Activated CD4-positive, alpha-beta T cell treated with anti-CD3 and anti-CD28 coated beads, Interleukin-2, amount 50 U/mL, for 1 hour (primary cell): ENCODE results near the gene SLC23A2.
A peak's percentile ranks its signal among the peaks of the same experiment; 100 is the strongest.

Source experiments
- DNase-seq: peaks from one replicate; pipeline ENCODE4 v3.0.0-alpha.2; 2020

The SLC23A2 gene

DNA sequence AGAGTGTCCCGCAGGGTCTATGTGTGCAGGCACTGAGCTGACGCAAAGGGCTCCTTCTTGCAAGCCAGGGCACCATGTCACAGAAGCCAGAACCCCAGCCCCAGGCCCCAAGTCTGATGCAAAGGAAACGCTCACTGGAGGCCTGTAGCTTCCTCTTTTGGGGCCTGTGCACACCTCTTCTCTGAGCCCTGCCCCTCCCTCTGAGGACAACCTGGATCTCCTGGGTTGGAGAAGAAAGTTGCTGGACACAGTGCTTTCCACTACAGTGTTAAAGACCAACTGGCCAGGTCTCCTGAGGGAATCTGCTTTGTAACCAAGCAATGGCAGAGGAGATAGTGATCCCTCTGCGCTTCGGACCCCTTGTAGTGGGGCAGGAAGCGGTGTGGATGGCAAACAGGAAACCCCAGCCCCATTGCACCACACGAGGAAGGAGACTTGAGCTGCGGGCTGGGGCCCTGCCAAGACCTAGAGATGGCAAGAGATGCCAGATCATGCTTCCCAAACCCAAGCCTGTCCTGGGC, 189.6 kb downstream of the SLC23A2 start:
- DNase-seq: peak; percentile 57

GRCh38 chr20:4811257-4811656, 190.1 kb downstream of the SLC23A2 start:
- DNase-seq: no peak

DNA sequence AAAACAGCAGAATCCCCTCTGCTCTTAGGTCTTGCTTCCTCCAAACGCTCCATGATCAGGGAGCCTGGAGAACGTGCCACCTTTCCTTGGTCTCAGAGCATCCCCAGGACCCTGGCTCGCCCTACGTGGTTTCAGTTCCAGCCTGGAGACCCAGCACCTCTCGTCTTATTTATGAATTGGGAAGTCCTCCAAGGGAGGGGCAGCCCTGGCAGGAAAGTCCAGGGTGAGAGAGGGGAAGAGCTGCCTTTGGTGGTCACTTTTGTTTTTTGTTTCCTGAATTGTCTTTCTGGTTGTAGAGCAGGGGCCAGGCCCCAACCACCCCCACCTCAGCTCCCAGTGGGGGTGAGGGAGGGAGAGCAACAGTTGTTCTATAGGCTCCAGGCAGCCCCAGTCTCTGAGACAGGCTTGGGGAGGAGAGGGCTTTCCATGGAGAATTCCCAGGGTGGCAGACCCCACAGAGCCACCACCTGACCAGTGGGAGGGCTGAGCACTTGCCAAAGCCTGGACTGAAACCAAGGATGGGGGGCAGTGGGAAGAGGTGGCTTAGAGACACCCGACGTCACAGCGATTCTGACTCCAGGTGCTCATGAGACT, 190.8 kb downstream of the SLC23A2 start:
- DNase-seq: no peak

DNA sequence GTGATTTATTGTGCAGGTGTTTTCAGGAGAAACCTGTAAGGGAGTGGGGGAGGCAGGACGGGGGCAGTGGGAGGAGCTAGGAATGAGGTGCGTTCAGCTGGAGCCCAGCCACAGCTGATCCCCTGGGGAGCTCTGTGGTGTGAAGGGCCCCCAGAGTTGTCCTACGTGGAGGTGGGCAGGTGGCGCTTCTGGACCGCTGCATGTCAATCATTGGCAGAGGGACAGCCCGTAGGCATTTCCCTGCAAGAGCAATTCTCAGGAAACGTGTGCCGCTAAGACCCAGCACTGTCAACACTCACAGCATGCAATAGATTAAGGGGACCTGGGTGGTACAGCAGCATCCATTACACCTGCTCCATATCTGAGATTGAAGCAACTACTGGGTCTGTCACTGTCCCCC, 191.6 kb downstream of the SLC23A2 start:
- peak; percentile 12 for DNase-seq

DNA sequence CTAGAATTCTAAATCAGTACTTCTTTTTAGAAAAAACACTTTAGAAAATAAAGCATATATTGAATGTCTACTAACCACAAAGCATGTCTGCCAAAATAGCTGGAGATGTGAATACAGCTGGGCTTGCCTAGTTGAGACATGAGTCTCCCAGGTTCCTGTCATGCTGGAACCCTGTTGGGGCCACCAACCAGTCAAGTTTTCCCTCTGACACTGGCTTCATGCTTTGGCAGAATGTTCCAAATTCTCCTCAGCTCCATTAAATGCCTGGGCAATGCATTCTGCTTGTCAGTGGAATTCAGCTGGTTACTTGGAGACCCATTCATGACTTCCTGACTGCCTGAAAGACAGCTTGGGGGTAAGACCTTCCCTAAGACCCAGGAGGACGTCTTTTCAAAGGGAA, 192.4 kb downstream of the SLC23A2 start:
- no peak for DNase-seq

DNA sequence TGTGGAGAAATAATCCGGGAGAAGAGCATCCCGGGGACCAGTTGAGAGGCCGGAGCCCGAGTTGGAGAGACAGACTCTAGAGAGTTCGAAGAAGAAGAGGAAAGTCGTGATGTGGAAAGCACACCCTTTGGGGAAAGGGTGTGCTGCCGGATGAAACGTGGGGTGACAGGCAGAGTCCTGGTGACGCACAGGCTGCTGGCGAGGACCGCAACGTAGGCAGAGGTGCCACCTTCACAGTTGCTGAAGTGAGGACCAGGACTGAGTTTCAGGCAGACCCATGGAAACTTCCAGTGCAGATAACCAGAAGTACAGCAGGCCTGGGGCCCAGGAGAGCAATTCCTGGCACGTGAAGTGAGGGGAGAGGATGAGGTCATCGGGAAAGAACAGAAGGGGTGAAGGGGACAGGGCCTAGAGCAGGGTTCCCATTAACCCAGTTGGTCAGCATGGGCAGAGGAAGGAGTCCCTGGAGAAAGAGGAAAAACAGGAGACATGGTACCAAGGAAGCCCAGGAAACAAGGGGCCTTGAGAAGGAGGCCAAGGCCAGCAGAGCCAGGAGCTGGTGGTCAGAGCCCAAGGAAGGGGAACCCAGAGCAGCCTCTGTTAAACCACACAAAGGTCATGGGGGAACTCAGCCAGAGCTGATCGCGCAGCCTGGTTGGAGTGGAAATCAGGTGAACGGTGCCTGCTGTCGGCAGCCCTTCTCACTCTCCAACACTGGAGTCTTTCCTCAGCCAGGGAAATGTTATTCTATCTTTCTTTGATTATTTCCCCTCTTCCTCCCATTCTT, 195.5 kb downstream of the SLC23A2 start:
- DNase-seq: no peak

- no peak for DNase-seq
These were observed 198.8 kb downstream of the SLC23A2 start for GRCh38 chr20:4802527-4802926.
